HEK293 (cell line): ENCODE results near the gene CNN2.

Experiments used
- CTCF ChIA-PET: fragments of 350-600 bp; formaldehyde crosslinking; extraction: SDS; loops from one replicate; lab custom pipeline; 2021; ENCODE audit warnings: antibody characterized with exemption; lab: Yijun Ruan, JAX
- POLR2A ChIA-PET: fragments of 300-600 bp; formaldehyde crosslinking; extraction: SDS; loops from one replicate; lab custom pipeline; 2020; ENCODE audit warnings: antibody characterized with exemption, inconsistent platforms; lab: Yijun Ruan, JAX
- H3K27ac ChIP-seq: fragments of 200-500 bp; sonication (Bioruptor generic); 2 replicates; pipeline ENCODE4 v1.5.1; 2014; ENCODE audit warnings: low read depth, low read length, control low read depth, inconsistent platforms; ENCODE audit errors: extremely low read depth
- H3K36me3 ChIP-seq, 2 experiments: fragments of 200-500 bp in 1 of 2; sonication (Bioruptor generic) in 1 of 2; 1 replicate in 1 of 2; 2 replicates in 1 of 2; pipeline ENCODE4 v1.5.1; 2014 to 2017; ENCODE audit warnings: inconsistent platforms in 2 of 2, low read length in 2 of 2; ENCODE audit not compliant: control insufficient read depth in 2 of 2, insufficient read depth in 1 of 2
- H3K4me1 ChIP-seq: fragments of 200-500 bp; sonication (Bioruptor generic); 2 replicates; pipeline ENCODE4 v1.5.1; 2014; ENCODE audit warnings: mild to moderate bottlenecking, low read length, inconsistent platforms; ENCODE audit not compliant: control insufficient read depth, insufficient read depth
- H3K4me3 ChIP-seq: 2 replicates; pipeline ENCODE4 v1.5.1; 2011; ENCODE audit warnings: low read depth, mild to moderate bottlenecking, control low read depth, low read length, moderate library complexity
- H3K9me3 ChIP-seq: fragments of 200-500 bp; sonication (Bioruptor generic); 2 replicates; pipeline ENCODE4 v1.5.1; 2014; ENCODE audit warnings: low read depth, low read length, inconsistent platforms; ENCODE audit not compliant: control insufficient read depth, insufficient read depth
- GLIS1 ChIP-seq: fragments of 450-650 bp; formaldehyde crosslinking; IDR thresholded peaks from 2 replicates; pipeline ENCODE4 v1.5.1; 2016; ENCODE audit warnings: missing biosample characterization, missing genetic modification characterization
- GLIS2 ChIP-seq: fragments of 450-650 bp; formaldehyde crosslinking; IDR thresholded peaks from 2 replicates; pipeline ENCODE4 v1.5.1; 2016; ENCODE audit warnings: missing biosample characterization, missing genetic modification characterization
- IKZF3 ChIP-seq: fragments of 450-650 bp; IDR thresholded peaks from 2 replicates; pipeline ENCODE4 v1.5.0; 2018; ENCODE audit warnings: missing biosample characterization, mild to moderate bottlenecking, missing genetic modification characterization, moderate library complexity
- KLF1 ChIP-seq: fragments of 450-650 bp; formaldehyde crosslinking; IDR thresholded peaks from 2 replicates; pipeline ENCODE4 v1.5.1; 2016; ENCODE audit warnings: missing biosample characterization, missing genetic modification characterization
- SP2 ChIP-seq: fragments of 450-650 bp; formaldehyde crosslinking; IDR thresholded peaks from 2 replicates; pipeline ENCODE4 v1.5.1; 2016; ENCODE audit warnings: missing biosample characterization, missing genetic modification characterization
- WT1 ChIP-seq: fragments of 450-650 bp; formaldehyde crosslinking; IDR thresholded peaks from 2 replicates; pipeline ENCODE4 v1.5.1; 2016; ENCODE audit warnings: missing biosample characterization, missing genetic modification characterization
- ZBTB20 ChIP-seq: fragments of 450-650 bp; formaldehyde crosslinking; IDR thresholded peaks from 2 replicates; pipeline ENCODE4 v1.5.1; 2016; ENCODE audit warnings: missing biosample characterization, missing genetic modification characterization
- ZBTB48 ChIP-seq: fragments of 450-650 bp; formaldehyde crosslinking; IDR thresholded peaks from 2 replicates; pipeline ENCODE4 v1.5.1; 2016; ENCODE audit warnings: missing biosample characterization, missing genetic modification characterization
- ZFHX2 ChIP-seq: fragments of 450-650 bp; formaldehyde crosslinking; conservative IDR thresholded peaks from 2 replicates; pipeline ENCODE4 v1.5.1; 2016; ENCODE audit warnings: missing biosample characterization, missing genetic modification characterization
- ZIC2 ChIP-seq: fragments of 450-650 bp; formaldehyde crosslinking; IDR thresholded peaks from 2 replicates; pipeline ENCODE4 v1.5.1; 2016; ENCODE audit warnings: missing biosample characterization, missing genetic modification characterization
- ZNF10 ChIP-seq: fragments of 450-650 bp; formaldehyde crosslinking; IDR thresholded peaks from 2 replicates; pipeline ENCODE4 v1.5.1; 2017; ENCODE audit warnings: missing biosample characterization, missing genetic modification characterization
- ZNF121 ChIP-seq: fragments of 450-650 bp; formaldehyde crosslinking; IDR thresholded peaks from 2 replicates; pipeline ENCODE4 v1.5.1; 2016; ENCODE audit warnings: missing biosample characterization, missing genetic modification characterization
- ZNF202 ChIP-seq: fragments of 450-650 bp; formaldehyde crosslinking; IDR thresholded peaks from 2 replicates; pipeline ENCODE4 v1.5.1; 2016; ENCODE audit warnings: missing biosample characterization, missing genetic modification characterization, borderline replicate concordance
- ZNF223 ChIP-seq: fragments of 450-650 bp; formaldehyde crosslinking; IDR thresholded peaks from 2 replicates; pipeline ENCODE4 v1.5.1; 2016; ENCODE audit warnings: missing biosample characterization, missing genetic modification characterization
- ZNF350 ChIP-seq: fragments of 450-650 bp; formaldehyde crosslinking; IDR thresholded peaks from 2 replicates; pipeline ENCODE4 v1.5.0; 2017; ENCODE audit warnings: missing biosample characterization, mild to moderate bottlenecking, missing genetic modification characterization
- ZNF529 ChIP-seq: fragments of 450-650 bp; formaldehyde crosslinking; IDR thresholded peaks from 2 replicates; pipeline ENCODE4 v1.5.1; 2017; ENCODE audit warnings: missing genetic modification characterization, missing biosample characterization; ENCODE audit not compliant: insufficient replicate concordance
- ZNF544 ChIP-seq: fragments of 450-650 bp; formaldehyde crosslinking; IDR thresholded peaks from 2 replicates; pipeline ENCODE4 v1.5.0; 2017; ENCODE audit warnings: missing biosample characterization, missing genetic modification characterization
- ZNF558 ChIP-seq: fragments of 450-650 bp; formaldehyde crosslinking; IDR thresholded peaks from 2 replicates; pipeline ENCODE4 v1.5.1; 2016; ENCODE audit warnings: missing biosample characterization, missing genetic modification characterization
- ZNF596 ChIP-seq: fragments of 450-650 bp; IDR thresholded peaks from 2 replicates; pipeline ENCODE4 v1.5.0; 2018; ENCODE audit warnings: missing biosample characterization, mild to moderate bottlenecking, missing genetic modification characterization, moderate library complexity
- ZNF600 ChIP-seq: fragments of 450-650 bp; formaldehyde crosslinking; IDR thresholded peaks from 2 replicates; pipeline ENCODE4 v1.5.1; 2016; ENCODE audit warnings: missing biosample characterization, missing genetic modification characterization
- ZNF621 ChIP-seq: fragments of 450-650 bp; formaldehyde crosslinking; IDR thresholded peaks from 2 replicates; pipeline ENCODE4 v1.5.1; 2017; ENCODE audit warnings: missing biosample characterization, missing genetic modification characterization
- ZNF664 ChIP-seq: fragments of 450-650 bp; formaldehyde crosslinking; IDR thresholded peaks from 2 replicates; pipeline ENCODE4 v1.5.1; 2016; ENCODE audit warnings: missing biosample characterization, missing genetic modification characterization
- ZNF707 ChIP-seq: fragments of 450-650 bp; formaldehyde crosslinking; IDR thresholded peaks from 2 replicates; pipeline ENCODE4 v1.5.1; 2016; ENCODE audit warnings: missing biosample characterization, missing genetic modification characterization
- TF ChIP-seq, protein P1 (sequence below): fragments of 450-650 bp; formaldehyde crosslinking; IDR thresholded peaks from 2 replicates; pipeline ENCODE4 v1.5.1; 2016; ENCODE audit warnings: missing biosample characterization, missing genetic modification characterization
- TF ChIP-seq, protein P2 (sequence below): fragments of 450-650 bp; IDR thresholded peaks from 2 replicates; pipeline ENCODE4 v1.5.1; 2018; ENCODE audit warnings: missing biosample characterization, mild to moderate bottlenecking, missing genetic modification characterization
- TF ChIP-seq, protein P3 (sequence below): fragments of 450-650 bp; formaldehyde crosslinking; IDR thresholded peaks from 2 replicates; pipeline ENCODE4 v1.5.0; 2017; ENCODE audit warnings: missing biosample characterization, missing genetic modification characterization, borderline replicate concordance

Gene CNN2

DNA sequence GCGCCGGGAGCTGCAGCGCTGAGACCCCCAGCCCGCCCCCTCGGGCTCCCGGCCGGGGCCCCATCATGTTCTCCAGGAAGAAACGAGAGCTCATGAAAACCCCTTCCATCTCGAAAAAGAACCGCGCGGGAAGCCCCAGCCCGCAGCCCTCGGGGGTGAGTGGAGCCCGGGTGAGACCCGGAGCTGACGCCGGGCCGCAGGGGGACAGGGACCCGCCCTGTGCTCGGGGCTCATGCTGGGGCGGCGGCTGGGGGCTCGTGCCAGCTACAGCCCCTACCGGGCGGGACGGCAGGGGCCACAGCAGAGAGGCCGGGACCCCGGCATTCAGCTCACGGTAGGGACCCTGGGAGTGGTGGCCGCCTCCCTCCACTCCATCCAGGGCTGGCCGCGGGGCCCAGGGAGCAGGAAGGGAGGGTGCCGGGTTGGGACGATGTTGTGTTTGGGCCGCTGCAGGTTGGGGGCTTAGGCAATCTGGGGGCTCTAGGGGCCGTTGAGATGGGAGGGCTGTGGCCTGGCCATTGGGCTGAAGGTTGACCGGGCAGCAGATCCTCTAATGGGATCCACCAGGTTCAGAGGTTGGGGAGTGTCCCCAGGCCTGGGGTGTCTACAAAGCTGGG, 41.0 kb downstream of the CNN2 start:
- Histone ChIP-seq H3K4me3 (peak overlapping the region; percentile 11; the same call in 1 of the 2 replicates), H3K9me3 (no peaks in the 10 kb centered on the region), H3K36me3 (peaks cover 0 to under 1% of the 10 kb centered on the region in 2 experiments; a peak in 1 of 3 replicates), H3K4me1 (peaks cover 2% of the 10 kb centered on the region; the same call in 1 of the 2 replicates), H3K27ac (no peak overlapping the region)
- TF ChIP-seq ZNF350 (tag by site-specific recombination) = no peak
- no peak for TF ChIP-seq ZNF121 (tag by site-specific recombination)
- no peak for TF ChIP-seq ZNF223 (tag by site-specific recombination)
- no peak for TF ChIP-seq ZNF10 (tag by site-specific recombination)
- TF ChIP-seq, protein P1, sequence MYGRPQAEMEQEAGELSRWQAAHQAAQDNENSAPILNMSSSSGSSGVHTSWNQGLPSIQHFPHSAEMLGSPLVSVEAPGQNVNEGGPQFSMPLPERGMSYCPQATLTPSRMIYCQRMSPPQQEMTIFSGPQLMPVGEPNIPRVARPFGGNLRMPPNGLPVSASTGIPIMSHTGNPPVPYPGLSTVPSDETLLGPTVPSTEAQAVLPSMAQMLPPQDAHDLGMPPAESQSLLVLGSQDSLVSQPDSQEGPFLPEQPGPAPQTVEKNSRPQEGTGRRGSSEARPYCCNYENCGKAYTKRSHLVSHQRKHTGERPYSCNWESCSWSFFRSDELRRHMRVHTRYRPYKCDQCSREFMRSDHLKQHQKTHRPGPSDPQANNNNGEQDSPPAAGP (tag by site-specific recombination) = 0 out of 2 replicates have a peak, but pooled peaks have one; percentile 28
- peak; percentile 96 for TF ChIP-seq KLF1 (tag by site-specific recombination)
- peak; percentile 29; the same call in 1 of the 2 replicates for TF ChIP-seq SP2 (tag by site-specific recombination)
- peak; percentile 56 for TF ChIP-seq ZBTB20
- no peak for TF ChIP-seq ZNF707 (tag by site-specific recombination)
- peak; percentile 99 for TF ChIP-seq ZIC2 (tag by site-specific recombination)
- TF ChIP-seq, protein P2, sequence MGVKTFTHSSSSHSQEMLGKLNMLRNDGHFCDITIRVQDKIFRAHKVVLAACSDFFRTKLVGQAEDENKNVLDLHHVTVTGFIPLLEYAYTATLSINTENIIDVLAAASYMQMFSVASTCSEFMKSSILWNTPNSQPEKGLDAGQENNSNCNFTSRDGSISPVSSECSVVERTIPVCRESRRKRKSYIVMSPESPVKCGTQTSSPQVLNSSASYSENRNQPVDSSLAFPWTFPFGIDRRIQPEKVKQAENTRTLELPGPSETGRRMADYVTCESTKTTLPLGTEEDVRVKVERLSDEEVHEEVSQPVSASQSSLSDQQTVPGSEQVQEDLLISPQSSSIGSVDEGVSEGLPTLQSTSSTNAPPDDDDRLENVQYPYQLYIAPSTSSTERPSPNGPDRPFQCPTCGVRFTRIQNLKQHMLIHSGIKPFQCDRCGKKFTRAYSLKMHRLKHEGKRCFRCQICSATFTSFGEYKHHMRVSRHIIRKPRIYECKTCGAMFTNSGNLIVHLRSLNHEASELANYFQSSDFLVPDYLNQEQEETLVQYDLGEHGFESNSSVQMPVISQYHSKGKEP (tag by site-specific recombination) = no peak
- 0 out of 2 replicates have a peak, but pooled peaks have one; percentile 20 for TF ChIP-seq ZNF600 (tag by site-specific recombination)
- 0 out of 2 replicates have a peak, but pooled peaks have one; percentile 5 for TF ChIP-seq GLIS1 (tag by site-specific recombination)
- no peak for TF ChIP-seq ZNF544 (tag by site-specific recombination)
- TF ChIP-seq ZBTB48 (tag by site-specific recombination) = peak; percentile 88; the same call in 1 of the 2 replicates
- TF ChIP-seq ZNF596 (tag by site-specific recombination) = no peak
- peak; percentile 76 for TF ChIP-seq GLIS2 (tag by site-specific recombination)
- CTCF ChIA-PET = interaction anchor here (0.7 to 0.8 kb wide), 2 partner anchors 9 to 174 kb away, joined by 3 to 5 read pairs; no protein-coding TSS in a partner anchor
- POLR2A ChIA-PET = interaction anchor here (0.8 to 1.5 kb wide), 5 partner anchors 8 to 37 kb away, joined by 3 to 6 read pairs (median 3); partner anchors contain the start of gene GPX4

DNA sequence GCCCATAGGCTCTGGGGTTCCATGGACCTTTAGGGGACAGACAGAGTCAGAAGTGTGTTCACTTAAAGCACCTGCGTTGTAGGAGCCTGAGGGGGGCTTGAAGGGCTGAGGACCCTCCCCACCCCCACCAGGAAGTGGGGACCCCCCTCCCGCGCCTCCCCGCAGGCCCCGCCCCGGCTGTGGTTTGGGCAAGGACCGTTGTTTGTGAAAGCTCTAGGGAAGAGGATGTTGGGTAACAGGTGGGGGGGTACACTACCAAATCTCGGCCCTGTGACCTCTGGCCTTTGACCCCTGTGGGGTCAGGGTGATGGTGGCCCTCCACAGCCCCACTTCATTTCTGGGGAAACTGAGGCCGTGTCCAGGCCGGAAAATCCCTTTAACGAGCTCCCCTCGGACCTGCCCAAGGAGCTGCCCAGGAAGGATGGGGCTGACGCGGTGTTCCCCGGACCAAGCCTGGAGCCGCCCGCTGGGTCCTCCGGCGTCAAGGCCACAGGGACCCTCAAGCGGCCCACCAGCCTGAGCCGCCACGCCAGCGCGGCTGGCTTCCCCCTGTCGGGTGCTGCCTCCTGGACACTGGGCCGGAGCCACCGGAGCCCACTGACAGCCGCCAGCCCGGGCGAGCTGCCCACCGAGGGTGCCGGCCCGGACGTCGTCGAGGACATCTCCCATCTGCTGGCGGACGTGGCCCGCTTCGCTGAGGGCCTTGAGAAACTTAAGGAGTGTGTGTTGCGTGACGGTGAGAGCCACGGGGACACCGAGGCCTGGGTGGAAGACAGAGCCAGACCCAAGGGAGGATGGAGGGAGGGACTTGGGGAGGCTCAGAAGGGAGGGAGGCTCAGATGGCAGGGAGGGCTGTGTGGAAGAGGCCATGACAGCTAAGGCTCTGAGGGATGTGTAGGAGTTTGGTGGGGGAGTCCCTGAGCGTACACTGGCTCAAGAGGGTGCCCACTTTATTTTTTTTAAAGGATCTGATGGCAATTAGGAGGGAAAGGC, 41.9 kb downstream of the CNN2 start:
- Histone ChIP-seq H3K36me3 (no peaks in the 10 kb centered on the region), H3K9me3 (no peaks in the 10 kb centered on the region), H3K4me1 (peaks cover 2% of the 10 kb centered on the region; the same call in 1 of the 2 replicates), H3K4me3 (no peak overlapping the region), H3K27ac (no peak overlapping the region)
- ChIA-PET CTCF (no interaction called here), POLR2A (interaction anchor here (1.4 kb wide), 1 partner anchor 22 kb away, joined by 6 read pairs; no protein-coding TSS in a partner anchor)
- TF ChIP-seq ZNF621 (tag by site-specific recombination) (no peak), ZNF664 (tag by site-specific recombination) (no peak), ZNF558 (no peak), IKZF3 (tag by site-specific recombination) (0 out of 2 replicates have a peak, but pooled peaks have one; percentile 50), ZNF202 (tag by site-specific recombination) (no peak), ZNF529 (no peak), WT1 (tag by site-specific recombination) (peak; percentile 79), ZFHX2 (tag by site-specific recombination) (peak; percentile 58)
- TF ChIP-seq, protein P3, sequence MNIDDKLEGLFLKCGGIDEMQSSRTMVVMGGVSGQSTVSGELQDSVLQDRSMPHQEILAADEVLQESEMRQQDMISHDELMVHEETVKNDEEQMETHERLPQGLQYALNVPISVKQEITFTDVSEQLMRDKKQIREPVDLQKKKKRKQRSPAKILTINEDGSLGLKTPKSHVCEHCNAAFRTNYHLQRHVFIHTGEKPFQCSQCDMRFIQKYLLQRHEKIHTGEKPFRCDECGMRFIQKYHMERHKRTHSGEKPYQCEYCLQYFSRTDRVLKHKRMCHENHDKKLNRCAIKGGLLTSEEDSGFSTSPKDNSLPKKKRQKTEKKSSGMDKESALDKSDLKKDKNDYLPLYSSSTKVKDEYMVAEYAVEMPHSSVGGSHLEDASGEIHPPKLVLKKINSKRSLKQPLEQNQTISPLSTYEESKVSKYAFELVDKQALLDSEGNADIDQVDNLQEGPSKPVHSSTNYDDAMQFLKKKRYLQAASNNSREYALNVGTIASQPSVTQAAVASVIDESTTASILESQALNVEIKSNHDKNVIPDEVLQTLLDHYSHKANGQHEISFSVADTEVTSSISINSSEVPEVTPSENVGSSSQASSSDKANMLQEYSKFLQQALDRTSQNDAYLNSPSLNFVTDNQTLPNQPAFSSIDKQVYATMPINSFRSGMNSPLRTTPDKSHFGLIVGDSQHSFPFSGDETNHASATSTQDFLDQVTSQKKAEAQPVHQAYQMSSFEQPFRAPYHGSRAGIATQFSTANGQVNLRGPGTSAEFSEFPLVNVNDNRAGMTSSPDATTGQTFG = no peak
